HepG2 (cell line): ENCODE results near the gene PAX7. TPM values are rescaled to one million over a fixed set of nuclear protein-coding genes. Genes with fewer than 3 reads are reported as not detected.

ENCODE experiments used
- ATAC-seq: fragments of 200-7000 bp; cut with Tn5 transposase; 3 replicates; pipeline ENCODE4 v1.9.1; 2020; ENCODE audit warnings: mild to moderate bottlenecking, moderate library complexity
- BruUV-seq: library from RNA; stranded (reverse); fragments of 400-500 nt; replicated peaks from 2 replicates; lab custom pipeline; 2021; lab: Mats Ljungman, UMichigan
- CTCF ChIA-PET: fragments of 300-600 bp; formaldehyde crosslinking; extraction: SDS; loops from one replicate; lab custom pipeline; 2021; ENCODE audit warnings: low total read pairs, inconsistent platforms, low intra/inter-chr PET ratio; lab: Yijun Ruan, JAX
- POLR2A ChIA-PET: fragments of 350-600 bp; sonication (Branson Sonifier 250); formaldehyde crosslinking; loops from one replicate; lab custom pipeline; 2020; ENCODE audit warnings: antibody characterized with exemption, inconsistent platforms; lab: Yijun Ruan, JAX
- DNase-seq: peaks from one replicate; pipeline ENCODE4 v3.0.0-alpha.2; 2015; ENCODE audit warnings: low spot score
- FAIRE-seq: peaks from 3 replicates; lab custom pipeline; 2011; peaks lifted over from hg19 to GRCh38; lab: Jason Lieb, UNC
- H2AFZ ChIP-seq: one replicate; pipeline ENCODE4 v1.6.1; 2011; ENCODE audit warnings: low read length, inconsistent platforms
- H3K27ac ChIP-seq: fragments of 300-600 bp; 3 replicates; pipeline ENCODE4 v1.8.0; 2011; ENCODE audit warnings: mixed run types, mild to moderate bottlenecking, mixed read lengths, low read length, inconsistent platforms; ENCODE audit not compliant: insufficient read depth; ENCODE audit errors: extremely low read length
- H3K27me3 ChIP-seq, 2 experiments: fragments of 200-600 bp in 1 of 2; 2 replicates in 1 of 2; 3 replicates in 1 of 2; pipeline versions ENCODE4 v1.6.0 to v1.8.0; 2011; ENCODE audit warnings: low read length in 2 of 2, mild to moderate bottlenecking in 2 of 2, moderate library complexity in 2 of 2, inconsistent platforms in 1 of 2; ENCODE audit not compliant: insufficient read depth in 2 of 2, control insufficient read depth in 1 of 2
- H3K36me3 ChIP-seq, 2 experiments: fragments of 200-600 bp in 1 of 2; replicated peaks in 1 of 2; 2 replicates in 1 of 2; 3 replicates in 1 of 2; pipeline versions ENCODE4 v1.5.1 to v1.8.0; 2011; ENCODE audit warnings: low read length in 2 of 2, inconsistent platforms in 1 of 2; ENCODE audit not compliant: insufficient read depth in 2 of 2, control insufficient read depth in 1 of 2
- H3K4me1 ChIP-seq: 2 replicates; pipeline ENCODE4 v1.5.1; 2012; ENCODE audit warnings: low read length, inconsistent platforms; ENCODE audit not compliant: insufficient read depth
- H3K4me2 ChIP-seq: 2 replicates; pipeline ENCODE4 v1.6.0; 2011; ENCODE audit warnings: low read depth, low read length, inconsistent platforms
- H3K4me3 ChIP-seq, 3 experiments: fragments of 200-600 bp in 1 of 3; sonication (generic), shearing (Covaris generic) in 1 of 3; replicated peaks in 1 of 3; 2 replicates each; pipeline ENCODE4 v1.5.1; 2011 to 2016; ENCODE audit warnings: low read length in 3 of 3, inconsistent platforms in 2 of 3, low read depth in 2 of 3, mild to moderate bottlenecking in 2 of 3, control low read depth in 1 of 3, mixed read lengths in 1 of 3; ENCODE audit not compliant: insufficient read depth in 1 of 3
- H3K79me2 ChIP-seq: one replicate; pipeline ENCODE4 v1.6.1; 2011; ENCODE audit warnings: low read length, inconsistent platforms; ENCODE audit not compliant: insufficient read depth
- H3K9ac ChIP-seq: 2 replicates; pipeline ENCODE4 v1.6.0; 2011; ENCODE audit warnings: mild to moderate bottlenecking, low read depth, low read length, inconsistent platforms; ENCODE audit not compliant: insufficient read depth
- H3K9me3 ChIP-seq: 2 replicates; pipeline ENCODE4 v1.5.1; 2012; ENCODE audit warnings: mild to moderate bottlenecking, low read length
- H4K20me1 ChIP-seq: 2 replicates; pipeline ENCODE4 v1.6.0; 2011; ENCODE audit warnings: inconsistent platforms, mild to moderate bottlenecking, low read length, moderate library complexity; ENCODE audit not compliant: insufficient read depth
- STAG1 ChIP-seq: sonication (generic); formaldehyde crosslinking; IDR thresholded peaks from 2 replicates; pipeline ENCODE4 v1.4.0; 2020; ENCODE audit warnings: missing genetic modification reagents
- TRIM24 ChIP-seq: sonication (generic); formaldehyde crosslinking; IDR thresholded peaks from 2 replicates; pipeline ENCODE4 v1.8.0; 2022; ENCODE audit warnings: mild to moderate bottlenecking, missing genetic modification reagents
- U2AF2 ChIP-seq: fragments of 200-400 bp; formaldehyde crosslinking; IDR thresholded peaks from 2 replicates; pipeline ENCODE4 v1.6.1; 2017; ENCODE audit warnings: low read depth, mild to moderate bottlenecking, low read length
- ZNF777 ChIP-seq: sonication (generic); formaldehyde crosslinking; IDR thresholded peaks from 2 replicates; pipeline ENCODE4 v1.4.0; 2020; ENCODE audit warnings: missing genetic modification reagents
- WGBS: methylation state at CpG from one replicate; pipeline ENCODE4 v1.1.6; 2017; ENCODE audit warnings: low lambda C conversion rate; 5-methylcytosine and 5-hydroxymethylcytosine counted together
- in situ Hi-C: cut with HindIII; loops from 2 replicates; pipeline ENCODE4 v1.10.0; 2017; ENCODE audit warnings: low pct_unique_long_range_greater_than_20kb; ENCODE audit not compliant: extremely low pct_ligation_motif_present
- intact Hi-C: fragments of 100-400 bp; cut with micrococcal nuclease; formaldehyde crosslinking; loops from one replicate; pipeline ENCODE4 v1.10.0; 2022; ENCODE audit not compliant: unreplicated experiment
- polyA plus RNA-seq, 8 experiments: library from polyadenylated mRNA; depleted of rRNA in 3 of 8; stranded (reverse) in 7 of 8; unstranded in 1 of 8; fragments of >200 nt; fragmentation: Illumina TruSeq in 4 of 8; extraction: Trizol in 4 of 8; gene quantifications; 2 replicates each; pipeline versions ENCODE4 v1.2.1 to v1.2.3, GENCODE V29; 2011 to 2016; ENCODE audit warnings: low read depth in 4 of 8, missing spikeins in 1 of 8, mixed read lengths in 1 of 8; ENCODE audit not compliant: insufficient read depth in 1 of 8
- total RNA-seq, 5 experiments: library from RNA; depleted of rRNA; stranded (reverse); fragments of >200 nt; fragmentation: Illumina TruSeq; extraction: Trizol; gene quantifications; 2 replicates each; pipeline ENCODE4 v1.2.3, GENCODE V29; 2016; ENCODE audit warnings: low read depth in 1 of 5
- TF ChIP-seq, protein P1 (sequence below), 2 experiments: sonication (generic) in 1 of 2; formaldehyde crosslinking in 1 of 2; IDR thresholded peaks; 2 replicates each; pipeline versions ENCODE4 v1.5.1 to v1.6.1; 2011 to 2020; ENCODE audit warnings: borderline replicate concordance in 1 of 2, low read depth in 1 of 2, low read length in 1 of 2, mild to moderate bottlenecking in 1 of 2, missing genetic modification reagents in 1 of 2, moderate library complexity in 1 of 2
- TF ChIP-seq, protein P2 (sequence below): sonication (generic); formaldehyde crosslinking; IDR thresholded peaks from 2 replicates; pipeline ENCODE4 v1.4.0; 2020; ENCODE audit warnings: missing genetic modification reagents; ENCODE audit errors: not compliant biosample characterization
- TF ChIP-seq, protein P3 (sequence below): sonication (generic); formaldehyde crosslinking; IDR thresholded peaks from 2 replicates; pipeline ENCODE4 v1.4.0; 2020; ENCODE audit warnings: missing genetic modification reagents, borderline replicate concordance

PAX7 gene
- total and polyA plus RNA-seq, 2 of the 13 experiments (the other 11 are each of a cell fraction or from before 2014, with no cell fraction given): not detected

DNA sequence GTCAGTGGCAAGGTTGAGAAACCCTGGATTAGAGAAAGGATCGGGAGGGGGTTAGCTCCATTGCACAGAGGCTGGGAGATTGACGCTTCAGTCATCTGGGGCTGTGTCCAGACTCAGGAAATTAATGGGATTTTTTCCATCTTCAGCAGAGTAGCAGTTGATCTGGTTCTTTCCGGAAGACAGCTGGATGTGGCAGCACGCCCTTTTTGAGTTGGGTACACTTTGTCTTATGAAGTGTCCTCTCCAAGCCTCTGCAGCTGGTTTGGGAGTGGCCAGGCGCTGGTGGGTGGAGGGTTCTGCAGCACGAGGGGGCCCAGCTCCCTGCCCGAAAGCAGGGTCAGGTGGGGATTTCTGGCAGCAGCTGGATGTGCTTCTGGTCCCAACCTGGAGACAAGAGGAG, 133.7 kb downstream of the PAX7 start (continued):
- TF ChIP-seq, protein P1, sequence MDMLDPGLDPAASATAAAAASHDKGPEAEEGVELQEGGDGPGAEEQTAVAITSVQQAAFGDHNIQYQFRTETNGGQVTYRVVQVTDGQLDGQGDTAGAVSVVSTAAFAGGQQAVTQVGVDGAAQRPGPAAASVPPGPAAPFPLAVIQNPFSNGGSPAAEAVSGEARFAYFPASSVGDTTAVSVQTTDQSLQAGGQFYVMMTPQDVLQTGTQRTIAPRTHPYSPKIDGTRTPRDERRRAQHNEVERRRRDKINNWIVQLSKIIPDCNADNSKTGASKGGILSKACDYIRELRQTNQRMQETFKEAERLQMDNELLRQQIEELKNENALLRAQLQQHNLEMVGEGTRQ (IDR thresholded peaks at IDR 0.05; ENCODE audit: low read depth, low read length): no peak
- TF ChIP-seq, protein P1 (CRISPR knock-in tag; IDR thresholded peaks at IDR 0.05; ENCODE audit: borderline replicate concordance): no peak
- TF ChIP-seq, protein P2, sequence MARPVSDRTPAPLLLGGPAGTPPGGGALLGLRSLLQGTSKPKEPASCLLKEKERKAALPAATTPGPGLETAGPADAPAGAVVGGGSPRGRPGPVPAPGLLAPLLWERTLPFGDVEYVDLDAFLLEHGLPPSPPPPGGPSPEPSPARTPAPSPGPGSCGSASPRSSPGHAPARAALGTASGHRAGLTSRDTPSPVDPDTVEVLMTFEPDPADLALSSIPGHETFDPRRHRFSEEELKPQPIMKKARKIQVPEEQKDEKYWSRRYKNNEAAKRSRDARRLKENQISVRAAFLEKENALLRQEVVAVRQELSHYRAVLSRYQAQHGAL (CRISPR knock-in tag): no peak
- TF ChIP-seq, all 625 proteins: peak for 0

DNA sequence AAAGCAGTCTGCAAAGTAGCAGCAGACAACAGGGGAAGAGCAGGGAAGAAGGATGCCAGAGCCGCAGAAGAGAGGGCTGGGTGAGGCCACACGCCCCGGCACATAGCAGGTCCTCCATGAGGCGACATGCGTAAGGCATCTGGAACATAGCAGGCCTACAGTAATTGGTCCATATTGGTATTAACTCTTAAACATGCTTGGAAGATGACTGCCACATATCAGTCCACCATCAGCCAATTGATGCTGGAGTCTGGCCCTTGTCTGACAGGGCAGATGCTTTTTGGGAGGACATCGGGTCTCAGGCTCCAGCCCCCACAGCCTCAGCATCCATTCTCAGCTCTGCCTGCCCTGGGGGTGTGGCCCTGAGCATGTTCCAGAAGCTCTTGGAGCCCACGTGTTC, 135.1 kb downstream of the PAX7 start:
- in situ Hi-C loops: no loop called here
- FAIRE-seq: no peak
- Histone ChIP-seq H3K9me3 (no peaks in the 10 kb centered on the region), H3K27ac (no peak overlapping the region), H3K4me3 (no peak overlapping the region)
- POLR2A ChIA-PET: no interaction called here
- TF ChIP-seq, protein P3, sequence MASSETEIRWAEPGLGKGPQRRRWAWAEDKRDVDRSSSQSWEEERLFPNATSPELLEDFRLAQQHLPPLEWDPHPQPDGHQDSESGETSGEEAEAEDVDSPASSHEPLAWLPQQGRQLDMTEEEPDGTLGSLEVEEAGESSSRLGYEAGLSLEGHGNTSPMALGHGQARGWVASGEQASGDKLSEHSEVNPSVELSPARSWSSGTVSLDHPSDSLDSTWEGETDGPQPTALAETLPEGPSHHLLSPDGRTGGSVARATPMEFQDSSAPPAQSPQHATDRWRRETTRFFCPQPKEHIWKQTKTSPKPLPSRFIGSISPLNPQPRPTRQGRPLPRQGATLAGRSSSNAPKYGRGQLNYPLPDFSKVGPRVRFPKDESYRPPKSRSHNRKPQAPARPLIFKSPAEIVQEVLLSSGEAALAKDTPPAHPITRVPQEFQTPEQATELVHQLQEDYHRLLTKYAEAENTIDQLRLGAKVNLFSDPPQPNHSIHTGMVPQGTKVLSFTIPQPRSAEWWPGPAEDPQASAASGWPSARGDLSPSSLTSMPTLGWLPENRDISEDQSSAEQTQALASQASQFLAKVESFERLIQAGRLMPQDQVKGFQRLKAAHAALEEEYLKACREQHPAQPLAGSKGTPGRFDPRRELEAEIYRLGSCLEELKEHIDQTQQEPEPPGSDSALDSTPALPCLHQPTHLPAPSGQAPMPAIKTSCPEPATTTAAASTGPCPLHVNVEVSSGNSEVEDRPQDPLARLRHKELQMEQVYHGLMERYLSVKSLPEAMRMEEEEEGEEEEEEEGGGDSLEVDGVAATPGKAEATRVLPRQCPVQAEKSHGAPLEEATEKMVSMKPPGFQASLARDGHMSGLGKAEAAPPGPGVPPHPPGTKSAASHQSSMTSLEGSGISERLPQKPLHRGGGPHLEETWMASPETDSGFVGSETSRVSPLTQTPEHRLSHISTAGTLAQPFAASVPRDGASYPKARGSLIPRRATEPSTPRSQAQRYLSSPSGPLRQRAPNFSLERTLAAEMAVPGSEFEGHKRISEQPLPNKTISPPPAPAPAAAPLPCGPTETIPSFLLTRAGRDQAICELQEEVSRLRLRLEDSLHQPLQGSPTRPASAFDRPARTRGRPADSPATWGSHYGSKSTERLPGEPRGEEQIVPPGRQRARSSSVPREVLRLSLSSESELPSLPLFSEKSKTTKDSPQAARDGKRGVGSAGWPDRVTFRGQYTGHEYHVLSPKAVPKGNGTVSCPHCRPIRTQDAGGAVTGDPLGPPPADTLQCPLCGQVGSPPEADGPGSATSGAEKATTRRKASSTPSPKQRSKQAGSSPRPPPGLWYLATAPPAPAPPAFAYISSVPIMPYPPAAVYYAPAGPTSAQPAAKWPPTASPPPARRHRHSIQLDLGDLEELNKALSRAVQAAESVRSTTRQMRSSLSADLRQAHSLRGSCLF: no peak
- no peak for TF ChIP-seq U2AF2
- TF ChIP-seq ZNF777 (CRISPR knock-in tag): no peak
- no peak for TF ChIP-seq STAG1 (CRISPR knock-in tag)
- TF ChIP-seq TRIM24 (CRISPR knock-in tag): no peak
- TF ChIP-seq, all 625 proteins: peak for 0
- H4K20me1 ChIP-seq: no peaks in the 10 kb centered on the region
- H3K4me1 ChIP-seq: no peaks in the 10 kb centered on the region
- no peaks in the 10 kb centered on the region for H3K36me3 ChIP-seq
- peaks cover 5 to 44% of the 10 kb centered on the region in 2 experiments; a peak in 3 of 5 replicates for H3K27me3 ChIP-seq
- no peak overlapping the region for H2AFZ ChIP-seq
- no peaks in the 10 kb centered on the region for H3K79me2 ChIP-seq
- intact Hi-C loops: no loop called here
- DNase-seq (no peak), ATAC-seq (no peak)
- H3K9ac ChIP-seq: no peak overlapping the region
- BruUV-seq: no TSS peak
- WGBS: 22% methylated on average over 6 of the region's 7 CpGs
- H3K4me2 ChIP-seq: no peak overlapping the region
- CTCF ChIA-PET: no interaction called here
